Osteocyte (in vitro differentiated cells): ENCODE data around the gene STK32A. TPM values are rescaled to one million over a fixed set of nuclear protein-coding genes. Genes with fewer than 3 reads are reported as not detected.
A peak's percentile ranks its signal among the peaks of the same experiment; 100 is the strongest.

ENCODE experiments used
- DNase-seq: peaks from one replicate; pipeline ENCODE4 v3.0.0; 2021; ENCODE audit warnings: mixed read lengths; ENCODE audit not compliant: unreplicated experiment; ENCODE audit errors: extremely low spot score
- H3K27ac Mint-ChIP-seq: one replicate; pipeline ENCODE4 v1.8.0; 2021; ENCODE audit warnings: mild to moderate bottlenecking, mixed read lengths; ENCODE audit not compliant: unreplicated experiment
- H3K27me3 Mint-ChIP-seq: one replicate; pipeline ENCODE4 v1.8.0; 2021; ENCODE audit warnings: mixed read lengths; ENCODE audit not compliant: unreplicated experiment
- H3K36me3 Mint-ChIP-seq: one replicate; pipeline ENCODE4 v1.8.0; 2021; ENCODE audit warnings: mixed read lengths; ENCODE audit not compliant: unreplicated experiment
- H3K4me1 Mint-ChIP-seq: one replicate; pipeline ENCODE4 v1.8.0; 2021; ENCODE audit warnings: mixed read lengths; ENCODE audit not compliant: unreplicated experiment
- H3K4me3 Mint-ChIP-seq: one replicate; pipeline ENCODE4 v1.8.0; 2021; ENCODE audit warnings: mild to moderate bottlenecking, moderate library complexity, mixed read lengths; ENCODE audit not compliant: unreplicated experiment
- H3K9me3 Mint-ChIP-seq: one replicate; pipeline ENCODE4 v1.8.0; 2021; ENCODE audit warnings: mixed read lengths; ENCODE audit not compliant: unreplicated experiment
- total RNA-seq: library from RNA; stranded (reverse); gene quantifications from 2 replicates; pipeline ENCODE4 v1.2.1, GENCODE V29; 2021
- TF ChIP-seq, protein P1 (sequence below): fragments of 200-600 bp; sonication (generic); IDR thresholded peaks from 2 replicates; pipeline ENCODE4 v1.5.0; 2021; ENCODE audit warnings: antibody characterized with exemption, mild to moderate bottlenecking, moderate library complexity

Gene STK32A
- total RNA-seq, 1 donor from 2014 or later, result not detected

DNA sequence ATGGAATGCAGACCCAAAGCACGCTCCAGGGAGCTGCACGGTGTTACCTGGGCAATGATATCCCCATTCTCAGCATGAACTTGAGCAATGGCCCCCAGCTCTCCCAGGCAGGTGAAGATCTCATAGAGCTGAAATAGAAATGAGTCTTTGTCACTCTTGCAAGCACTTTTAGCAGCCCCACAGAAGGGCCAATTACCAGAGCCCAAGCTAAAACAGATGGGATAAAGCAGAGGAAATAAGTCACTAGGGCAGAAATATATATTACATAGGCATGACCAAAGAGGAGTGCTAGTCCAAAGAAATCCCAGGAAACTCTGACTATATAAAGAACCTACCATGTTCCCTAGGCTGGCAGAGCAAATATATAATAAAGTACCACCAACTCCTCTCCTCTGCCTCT lies 177.7 kb downstream of the STK32A start:
- Mint-ChIP-seq H3K36me3 (peaks cover 30% of the 10 kb centered on the region), H3K9me3 (no peaks in the 10 kb centered on the region), H3K27ac (no peak overlapping the region), H3K4me3 (no peak overlapping the region), H3K27me3 (no peaks in the 10 kb centered on the region), H3K4me1 (peaks cover 16% of the 10 kb centered on the region)
- TF ChIP-seq, protein P1, sequence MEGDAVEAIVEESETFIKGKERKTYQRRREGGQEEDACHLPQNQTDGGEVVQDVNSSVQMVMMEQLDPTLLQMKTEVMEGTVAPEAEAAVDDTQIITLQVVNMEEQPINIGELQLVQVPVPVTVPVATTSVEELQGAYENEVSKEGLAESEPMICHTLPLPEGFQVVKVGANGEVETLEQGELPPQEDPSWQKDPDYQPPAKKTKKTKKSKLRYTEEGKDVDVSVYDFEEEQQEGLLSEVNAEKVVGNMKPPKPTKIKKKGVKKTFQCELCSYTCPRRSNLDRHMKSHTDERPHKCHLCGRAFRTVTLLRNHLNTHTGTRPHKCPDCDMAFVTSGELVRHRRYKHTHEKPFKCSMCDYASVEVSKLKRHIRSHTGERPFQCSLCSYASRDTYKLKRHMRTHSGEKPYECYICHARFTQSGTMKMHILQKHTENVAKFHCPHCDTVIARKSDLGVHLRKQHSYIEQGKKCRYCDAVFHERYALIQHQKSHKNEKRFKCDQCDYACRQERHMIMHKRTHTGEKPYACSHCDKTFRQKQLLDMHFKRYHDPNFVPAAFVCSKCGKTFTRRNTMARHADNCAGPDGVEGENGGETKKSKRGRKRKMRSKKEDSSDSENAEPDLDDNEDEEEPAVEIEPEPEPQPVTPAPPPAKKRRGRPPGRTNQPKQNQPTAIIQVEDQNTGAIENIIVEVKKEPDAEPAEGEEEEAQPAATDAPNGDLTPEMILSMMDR, result no peak
- DNase-seq, result no peak

DNA sequence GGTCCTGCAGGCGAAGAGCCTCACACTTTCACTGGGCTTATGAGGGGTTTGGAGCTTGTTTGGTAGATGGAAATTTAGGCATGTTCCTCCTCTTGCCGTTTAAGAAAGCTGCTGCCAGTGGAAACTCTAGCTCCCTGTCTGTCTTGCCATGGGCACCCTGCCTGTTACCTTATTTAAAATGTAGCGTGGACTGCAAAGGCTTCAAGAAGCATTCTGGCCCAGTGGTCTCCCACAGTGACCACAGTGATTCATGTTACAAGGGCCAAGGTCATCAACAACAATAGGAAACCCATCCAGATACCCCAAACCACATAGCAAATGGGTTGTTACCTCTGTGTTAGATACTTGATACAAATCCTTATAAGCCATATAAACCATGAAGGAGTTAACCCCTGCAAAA lies 178.4 kb downstream of the STK32A start:
- no peak overlapping the region for H3K4me3 Mint-ChIP-seq
- peaks cover 17% of the 10 kb centered on the region for H3K4me1 Mint-ChIP-seq
- no peaks in the 10 kb centered on the region for H3K27me3 Mint-ChIP-seq
- H3K36me3 Mint-ChIP-seq, result peaks cover 36% of the 10 kb centered on the region
- H3K9me3 Mint-ChIP-seq, result no peaks in the 10 kb centered on the region
- DNase-seq, result no peak
- TF ChIP-seq, protein P1, result no peak
- H3K27ac Mint-ChIP-seq, result no peak overlapping the region

DNA sequence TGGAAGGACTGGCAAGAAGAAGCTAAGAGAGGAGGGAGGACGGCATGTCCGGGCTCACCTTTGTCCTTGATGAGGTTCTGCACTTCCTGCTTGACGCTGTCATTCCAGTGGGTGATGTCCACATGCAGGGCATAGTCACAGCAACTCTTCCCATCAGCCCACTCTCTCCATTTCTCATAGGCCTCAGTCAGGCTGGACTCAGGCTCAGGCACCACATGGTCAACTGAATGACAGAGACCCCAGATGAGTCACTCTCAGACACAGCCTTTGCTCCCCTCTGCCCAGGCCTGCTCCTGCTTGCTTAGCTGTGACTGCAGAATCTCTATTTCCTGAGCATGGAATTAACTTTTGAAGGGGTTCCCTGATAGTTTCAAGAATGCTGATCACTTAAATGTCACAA lies 180.8 kb downstream of the STK32A start:
- peaks cover 33% of the 10 kb centered on the region for H3K36me3 Mint-ChIP-seq
- TF ChIP-seq, protein P1, result no peak
- no peak overlapping the region for H3K4me3 Mint-ChIP-seq
- no peak for DNase-seq
- H3K9me3 Mint-ChIP-seq, result no peaks in the 10 kb centered on the region
- peaks cover 17% of the 10 kb centered on the region for H3K4me1 Mint-ChIP-seq
- no peak overlapping the region for H3K27ac Mint-ChIP-seq
- no peaks in the 10 kb centered on the region for H3K27me3 Mint-ChIP-seq

DNA sequence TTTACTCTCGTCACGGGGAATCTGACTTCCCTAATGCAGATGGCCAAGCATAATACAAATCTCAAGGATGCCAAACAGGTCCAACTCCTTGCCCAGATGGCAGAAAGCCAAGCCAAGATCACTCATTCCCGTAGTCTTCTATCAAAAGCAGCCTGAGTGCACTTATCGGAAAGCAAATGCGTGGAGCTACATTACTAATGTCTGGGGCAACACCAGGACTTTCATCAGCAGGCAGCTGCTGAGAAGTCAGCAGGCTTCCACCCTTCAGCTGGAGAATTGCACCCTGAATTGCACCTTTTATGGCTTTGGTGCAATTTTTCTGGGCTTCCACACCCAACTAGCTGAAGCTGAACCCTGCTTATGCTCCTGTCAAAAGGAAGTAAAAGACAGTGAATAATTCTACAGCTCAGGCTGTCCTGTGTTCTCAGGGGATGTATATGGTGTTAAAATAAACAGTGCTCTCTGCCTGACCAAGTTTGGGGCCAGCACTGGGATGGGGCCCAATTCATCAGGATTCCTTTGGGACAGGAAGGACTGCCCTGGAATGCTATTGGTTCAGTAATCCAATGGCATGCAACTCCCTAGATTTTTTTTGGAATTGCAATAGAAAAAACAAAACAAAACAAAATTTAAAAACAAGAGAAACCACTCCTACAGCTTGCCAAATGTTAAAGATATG lies 182.4 kb downstream of the STK32A start:
- DNase-seq, result no peak
- Mint-ChIP-seq H3K36me3 (peaks cover 30% of the 10 kb centered on the region), H3K27ac (peak overlapping the region; percentile 48)

DNA sequence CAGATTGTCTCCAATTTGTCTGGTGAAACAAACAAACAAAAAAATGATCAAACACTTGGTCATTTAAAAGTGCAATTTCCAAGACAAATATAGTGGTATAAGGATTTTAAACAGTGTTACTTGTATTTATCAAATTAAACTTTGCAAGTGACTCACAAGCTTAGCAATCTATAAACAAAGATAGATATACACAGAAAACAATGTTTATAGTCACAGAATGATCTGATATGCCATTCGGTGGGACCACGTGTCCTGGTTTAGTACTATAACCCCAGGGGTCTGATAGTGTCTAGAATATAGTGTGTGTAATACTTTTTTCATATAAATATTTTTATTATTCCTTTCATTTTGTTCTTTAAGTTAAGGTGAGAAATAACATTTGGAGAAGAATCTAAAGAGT lies 183.8 kb downstream of the STK32A start:
- H3K4me1 Mint-ChIP-seq, result peaks cover 16% of the 10 kb centered on the region
- no peak overlapping the region for H3K27ac Mint-ChIP-seq
- H3K4me3 Mint-ChIP-seq, result no peak overlapping the region
- H3K9me3 Mint-ChIP-seq, result peaks cover 6% of the 10 kb centered on the region
- H3K27me3 Mint-ChIP-seq, result no peaks in the 10 kb centered on the region
- DNase-seq, result no peak
- TF ChIP-seq, protein P1, result no peak
- peaks cover 35% of the 10 kb centered on the region for H3K36me3 Mint-ChIP-seq

More for the DNA sequence above, 182.4 kb downstream of the STK32A start:
- H3K4me1 Mint-ChIP-seq, result peaks cover 17% of the 10 kb centered on the region
- H3K27me3 Mint-ChIP-seq, result no peaks in the 10 kb centered on the region
- peaks cover 6% of the 10 kb centered on the region for H3K9me3 Mint-ChIP-seq
- TF ChIP-seq, protein P1, result no peak
- H3K4me3 Mint-ChIP-seq, result no peak overlapping the region
